HS-5 (cell line): ENCODE results near the gene SLC44A1.

Experiments
- DNase-seq: peaks from one replicate; pipeline ENCODE4 v3.0.0-alpha.2; 2012; ENCODE audit warnings: low read depth

The SLC44A1 gene

GRCh38 chr9:105473221-105473620 is 228.8 kb downstream of the SLC44A1 start:
- no peak for DNase-seq

- DNase-seq, result no peak
Observed at GRCh38 chr9:105475302-105475701, 230.9 kb downstream of the SLC44A1 start.

- no peak for DNase-seq
Observed at GRCh38 chr9:105479846-105480245, 235.4 kb downstream of the SLC44A1 start.

GRCh38 chr9:105483618-105484017 is 239.2 kb downstream of the SLC44A1 start:
- DNase-seq, result no peak

- no peak for DNase-seq
Observed at GRCh38 chr9:105484226-105484625, 239.8 kb downstream of the SLC44A1 start.

GRCh38 chr9:105485131-105485530 is 240.7 kb downstream of the SLC44A1 start:
- DNase-seq, result no peak
